Measurements from ENCODE around the gene PPM1M.
"Not testable (repeated sequence)": the region's sequence is repeated elsewhere in the genome, so short reads cannot be mapped to it uniquely, and the experiment has no call there.

PPM1M gene

GRCh38 chr3:52248165-52248541 lies 2.6 kb downstream of the PPM1M start:
- DNase-seq = no peak

DNA sequence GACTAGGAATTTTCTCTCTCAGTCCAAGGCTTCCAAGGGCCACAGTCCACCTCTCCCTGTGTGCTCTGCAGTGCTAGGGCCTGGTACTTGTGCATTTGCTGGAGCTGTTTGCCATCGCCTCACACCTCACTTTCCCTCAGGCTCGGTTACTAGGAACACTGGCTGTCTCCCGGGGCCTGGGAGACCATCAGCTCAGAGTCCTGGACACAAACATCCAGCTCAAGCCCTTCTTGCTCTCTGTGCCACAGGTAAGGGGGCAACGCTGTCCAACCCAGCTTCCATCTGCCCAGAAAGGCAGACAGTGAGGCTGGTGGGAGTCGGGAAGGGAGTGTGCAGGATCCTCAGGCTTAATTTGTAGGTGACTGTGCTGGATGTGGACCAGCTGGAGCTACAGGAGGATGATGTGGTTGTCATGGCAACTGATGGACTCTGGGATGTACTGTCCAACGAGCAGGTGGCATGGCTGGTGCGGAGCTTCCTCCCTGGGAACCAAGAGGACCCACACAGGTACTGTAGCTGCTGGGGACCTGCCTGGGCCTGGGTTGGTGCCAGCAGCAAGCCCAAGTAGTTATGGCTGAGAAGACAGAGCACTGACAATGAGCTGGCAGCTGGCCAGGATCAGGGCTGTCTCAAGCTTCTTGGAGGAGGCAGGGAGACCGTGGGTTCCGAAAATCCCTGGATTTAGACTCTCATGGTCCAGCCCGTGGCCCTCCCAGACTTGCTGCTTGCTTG lies 3.4 kb downstream of the PPM1M start:
- DNase-seq = no peak

- no peak for DNase-seq
Measured at GRCh38 chr3:52249683-52250082, 4.1 kb downstream of the PPM1M start.

GRCh38 chr3:52250122-52250521 lies 4.6 kb downstream of the PPM1M start:
- DNase-seq = no peak

GRCh38 chr3:52253314-52254304 lies 8.1 kb downstream of the PPM1M start:
- no peak for DNase-seq

DNA sequence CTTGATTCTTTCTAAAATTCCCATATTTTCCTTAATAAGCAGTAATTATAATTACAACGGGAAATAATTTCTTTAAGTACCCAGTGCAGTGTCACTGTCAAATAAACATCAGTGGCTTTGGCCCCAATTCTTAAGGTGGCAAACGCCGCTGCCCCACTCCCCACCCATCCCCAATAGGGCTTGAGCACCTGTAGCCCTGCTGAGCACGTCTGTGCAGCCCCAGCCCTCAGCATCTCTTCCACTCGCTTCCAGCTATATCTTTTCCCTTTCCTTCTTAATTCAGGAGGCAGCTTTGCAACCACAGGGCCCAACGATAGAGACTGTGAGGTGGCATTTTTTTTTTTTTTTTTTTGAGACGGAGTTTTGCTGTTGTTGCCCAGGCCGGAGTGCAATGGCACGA lies 9.0 kb downstream of the PPM1M start:
- no peak for DNase-seq

- DNase-seq = no peak
Measured at GRCh38 chr3:52256159-52256558, 10.6 kb downstream of the PPM1M start.

GRCh38 chr3:52256622-52257021 lies 11.1 kb downstream of the PPM1M start:
- DNase-seq = no peak

- no peak for DNase-seq
Measured at GRCh38 chr3:52257911-52258310, 12.4 kb downstream of the PPM1M start.

GRCh38 chr3:52259035-52259434 lies 13.5 kb downstream of the PPM1M start:
- no peak for DNase-seq

GRCh38 chr3:52259448-52259847 lies 13.9 kb downstream of the PPM1M start:
- DNase-seq = no peak

DNA sequence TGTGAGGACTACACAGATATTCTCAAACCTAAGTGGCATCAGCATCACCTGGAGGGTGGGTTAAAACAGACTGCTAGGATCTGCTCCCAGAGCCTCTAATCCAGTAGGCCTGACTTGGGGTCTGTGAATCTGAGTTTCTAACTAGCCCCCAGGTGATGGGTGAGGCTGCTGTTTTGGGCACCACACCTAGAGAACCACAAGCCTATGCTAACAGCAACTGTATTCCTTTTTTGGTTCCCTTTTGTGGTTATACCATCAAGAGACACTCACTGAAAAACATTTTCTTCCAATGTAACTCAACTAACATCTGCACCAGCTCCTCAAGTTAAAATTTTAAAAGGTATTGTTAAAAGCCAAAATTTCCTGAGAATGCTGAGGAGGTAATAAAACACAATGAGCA lies 16.9 kb downstream of the PPM1M start:
- DNase-seq = no peak

- DNase-seq = no peak
Measured at GRCh38 chr3:52265387-52265786, 19.8 kb downstream of the PPM1M start.

DNA sequence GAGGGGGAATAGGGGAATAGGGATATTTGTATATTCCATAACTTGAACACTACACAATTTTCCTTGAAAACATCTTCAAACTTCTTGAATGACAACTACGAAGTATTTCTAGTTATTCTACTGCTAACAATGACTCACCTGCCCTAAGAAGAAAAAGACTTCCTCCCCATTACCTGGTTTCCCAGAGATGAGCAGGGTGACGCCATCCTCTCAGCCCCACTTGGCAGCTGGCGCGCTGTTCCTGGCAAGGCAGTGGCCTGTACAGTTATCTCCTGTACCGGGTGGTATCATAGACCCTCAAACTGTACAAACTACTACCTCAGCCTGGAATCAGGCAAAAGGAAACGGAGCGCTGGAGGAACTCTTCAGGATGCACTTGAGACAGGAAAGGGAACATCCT lies 22.5 kb downstream of the PPM1M start:
- no peak for DNase-seq

DNA sequence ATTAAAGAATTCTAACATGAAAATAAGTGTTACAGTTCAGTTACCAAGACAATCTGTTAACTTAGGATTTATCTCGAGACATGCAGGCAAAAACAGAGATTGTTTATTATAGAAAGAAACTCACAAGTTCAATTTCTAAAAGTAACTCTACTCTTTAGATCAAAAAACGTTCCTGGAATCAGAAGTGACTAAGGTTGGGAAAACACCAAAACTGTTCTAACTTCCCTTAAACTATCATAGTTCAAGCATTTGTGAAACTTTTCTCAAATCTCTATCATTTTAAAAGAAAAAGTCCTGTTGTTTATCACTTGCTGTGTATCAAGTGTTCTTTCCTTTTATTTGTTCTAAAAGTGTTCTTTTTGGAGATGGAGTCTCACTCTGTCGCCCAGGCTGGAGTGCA lies 24.2 kb downstream of the PPM1M start:
- DNase-seq = no peak

GRCh38 chr3:52270252-52270754 lies 24.7 kb downstream of the PPM1M start:
- no peak for DNase-seq

DNA sequence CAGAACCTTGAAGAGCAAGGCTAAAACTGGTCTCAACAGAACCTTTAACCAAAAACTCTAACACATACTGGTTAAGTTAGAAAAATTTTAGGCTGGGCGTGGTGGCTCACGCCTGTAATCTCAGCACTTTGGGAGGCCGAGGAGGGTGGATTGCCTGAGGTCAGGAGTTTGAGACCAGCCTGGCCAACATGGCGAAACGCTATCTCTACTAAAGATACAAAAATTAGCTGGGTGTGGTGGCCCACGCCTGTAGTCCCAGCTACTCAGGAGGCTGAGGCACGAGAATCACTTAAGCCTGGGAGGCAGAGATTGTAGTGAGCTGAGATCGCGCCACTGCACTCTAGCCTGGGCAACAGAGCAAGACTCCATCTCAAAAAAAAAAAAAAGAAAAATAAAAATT lies 26.6 kb downstream of the PPM1M start:
- not testable (repeated sequence) for DNase-seq

GRCh38 chr3:52272831-52273230 lies 27.3 kb downstream of the PPM1M start:
- DNase-seq = no peak

DNA sequence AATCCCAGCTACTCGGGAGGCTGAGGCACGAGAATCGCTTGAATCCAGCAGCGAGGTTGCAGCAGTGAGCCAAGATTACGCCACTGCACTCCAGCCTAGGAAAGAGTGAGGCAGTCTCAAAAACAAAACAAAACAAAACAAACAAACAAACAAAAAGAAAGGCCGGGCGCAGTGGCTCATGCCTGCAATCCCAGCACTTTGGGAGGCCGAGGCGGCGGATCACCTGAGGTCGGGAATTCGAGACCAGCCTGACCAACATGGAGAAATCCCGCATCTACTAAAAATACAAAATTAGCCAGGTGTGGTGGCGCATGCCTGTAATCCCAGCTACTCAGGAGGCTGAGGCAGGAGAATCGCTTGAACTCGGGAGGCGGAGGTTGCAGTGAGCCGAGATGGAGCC lies 29.2 kb downstream of the PPM1M start:
- DNase-seq = not testable (repeated sequence)

- peak; percentile 12 for DNase-seq
Measured at GRCh38 chr3:52277071-52277964, 31.8 kb downstream of the PPM1M start.

- DNase-seq = peak; percentile 33
Measured at GRCh38 chr3:52277972-52278509, 32.5 kb downstream of the PPM1M start.

DNA sequence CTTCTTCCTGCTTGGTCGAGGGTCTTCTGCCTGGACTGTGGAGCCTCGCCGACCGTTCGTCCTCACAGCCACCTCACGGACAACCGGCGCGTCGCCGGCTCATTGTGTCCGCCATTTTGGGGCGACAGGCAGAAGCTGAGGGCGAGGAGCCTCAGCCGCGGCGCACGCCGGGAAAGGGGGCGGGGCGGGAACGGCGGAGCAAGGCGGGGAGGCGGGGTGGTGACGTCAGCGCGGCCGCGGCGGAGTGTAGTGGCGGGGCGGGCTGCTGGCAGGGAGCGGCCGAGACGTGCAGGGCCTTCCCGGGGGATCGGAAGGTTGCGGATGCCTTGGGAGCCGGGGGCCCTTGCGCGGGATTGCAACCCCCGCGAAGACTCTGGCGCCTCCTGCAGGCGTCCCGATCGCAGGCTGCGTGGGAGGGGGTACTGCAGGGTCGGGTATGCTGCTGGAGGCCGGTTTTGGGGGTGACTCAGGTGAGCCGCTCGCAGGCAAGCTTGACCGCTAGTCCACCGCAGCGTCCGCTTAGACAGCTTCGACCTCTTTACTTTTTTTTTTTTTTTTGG lies 33.0 kb downstream of the PPM1M start, which contains the start of gene WDR82:
Gene WDR82, minus strand, starts transcription at position 140 of the 560 bp plus-strand sequence. CDS start 288 bp downstream, outside the sequence.
- peak; percentile 63 for DNase-seq

Measured in NCI-H510A treated with DMSO at 0.1 percent for 48 hours (cell line).